Measurements from ENCODE around the gene PALB2. TPM values are rescaled to one million over a fixed set of nuclear protein-coding genes. Genes with fewer than 3 reads are reported as not detected.

Gene PALB2
- total and polyA plus RNA-seq, 9 of the 15 experiments (the other 6 are each of a cell fraction or from before 2014, with no cell fraction given), result 7.0 to 25.8 (median 15.2) TPM

DNA sequence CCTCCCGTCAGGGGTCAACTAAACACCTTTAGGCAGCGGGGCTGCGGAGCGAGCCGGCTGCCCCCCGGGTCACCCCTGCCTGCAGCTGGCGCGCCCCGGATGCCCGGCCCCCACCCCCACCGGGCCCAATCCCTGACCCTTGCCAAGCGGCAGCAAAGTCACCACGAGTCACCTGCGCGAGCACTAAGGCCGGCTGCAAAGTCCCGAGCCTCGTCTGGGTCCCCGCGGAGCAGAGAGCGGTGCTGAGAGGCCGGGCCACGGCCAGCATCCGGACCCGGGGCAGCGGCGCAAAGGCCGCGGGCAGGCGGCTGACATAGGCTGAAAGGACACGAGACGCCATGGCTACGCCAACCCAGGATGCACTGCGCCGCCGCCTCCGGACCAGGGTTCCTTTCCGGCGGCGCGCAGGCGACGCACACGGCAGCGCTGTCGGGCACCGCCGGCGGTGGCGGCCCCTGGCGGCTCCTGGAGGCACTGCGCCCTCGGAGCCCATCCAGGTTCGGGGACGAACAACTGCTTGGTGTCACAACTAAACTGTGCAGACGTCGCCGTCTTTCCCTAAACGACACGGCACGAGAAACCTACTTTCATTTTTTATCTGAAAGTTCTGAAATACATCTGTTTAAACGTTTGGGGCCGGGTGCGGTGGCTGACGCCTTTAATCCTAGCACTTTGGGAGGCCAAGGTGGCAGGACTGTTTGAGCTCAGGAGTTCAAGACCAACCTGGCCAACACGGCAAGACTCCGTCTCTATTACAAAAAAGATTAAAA lies 45.0 kb downstream of the PALB2 start, which contains the start of gene NDUFAB1 (continued):
- TF ChIP-seq PBX2 (CRISPR knock-in tag; IDR thresholded peaks at IDR 0.05; ENCODE audit: low read depth) (no peak), PBX2 (tag; conservative IDR thresholded peaks at IDR 0.05; ENCODE audit: low read depth) (no peak), E2F6 (IDR thresholded peaks at IDR 0.05; ENCODE audit: borderline replicate concordance in 1 of 2, extremely low read depth in 1 of 2, insufficient read depth in 1 of 2, insufficient read length in 1 of 2, low read depth in 1 of 2, low read length in 1 of 2, poor library complexity in 1 of 2, severe bottlenecking in 1 of 2) (peak; percentile 35 to 75), ERF (CRISPR knock-in tag; IDR thresholded peaks at IDR 0.05) (no peak), RBM14 (IDR thresholded peaks at IDR 0.05; ENCODE audit: borderline replicate concordance, insufficient read depth, low read depth, low read length) (no peak), ZNF274 (IDR thresholded peaks at IDR 0.05; ENCODE audit: borderline replicate concordance, low read depth, low read length) (no peak), SMAD3 (CRISPR knock-in tag; conservative IDR thresholded peaks at IDR 0.05) (no peak), RNF2 (IDR thresholded peaks at IDR 0.05) (peak; percentile 22; the same call in 1 of the 2 replicates), ZNF436 (CRISPR knock-in tag; IDR thresholded peaks at IDR 0.05) (no peak), MED1 (CRISPR knock-in tag; IDR thresholded peaks at IDR 0.05; ENCODE audit: borderline replicate concordance) (no peak), SREBF2 (CRISPR knock-in tag; IDR thresholded peaks at IDR 0.05) (no peak), SFPQ (IDR thresholded peaks at IDR 0.05; ENCODE audit: low read depth, low read length) (no peak), ETV5 (CRISPR knock-in tag; IDR thresholded peaks at IDR 0.05; ENCODE audit: low read depth) (peak; percentile 75; the same call in 1 of the 2 replicates), NCOA4 (IDR thresholded peaks at IDR 0.05; ENCODE audit: partially characterized antibody) (no peak), CREM (IDR thresholded peaks at IDR 0.05; ENCODE audit: low read depth) (peak; percentile 93)
- TF ChIP-seq, protein P1, sequence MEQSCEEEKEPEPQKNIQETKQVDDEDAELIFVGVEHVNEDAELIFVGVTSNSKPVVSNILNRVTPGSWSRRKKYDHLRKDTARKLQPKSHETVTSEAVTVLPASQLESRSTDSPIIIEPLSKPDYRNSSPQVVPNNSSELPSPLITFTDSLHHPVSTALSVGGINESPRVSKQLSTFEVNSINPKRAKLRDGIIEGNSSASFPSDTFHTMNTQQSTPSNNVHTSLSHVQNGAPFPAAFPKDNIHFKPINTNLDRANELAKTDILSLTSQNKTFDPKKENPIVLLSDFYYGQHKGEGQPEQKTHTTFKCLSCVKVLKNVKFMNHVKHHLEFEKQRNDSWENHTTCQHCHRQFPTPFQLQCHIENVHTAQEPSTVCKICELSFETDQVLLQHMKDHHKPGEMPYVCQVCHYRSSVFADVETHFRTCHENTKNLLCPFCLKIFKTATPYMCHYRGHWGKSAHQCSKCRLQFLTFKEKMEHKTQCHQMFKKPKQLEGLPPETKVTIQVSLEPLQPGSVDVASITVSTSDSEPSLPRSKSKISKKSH (CRISPR knock-in tag; IDR thresholded peaks at IDR 0.05), result no peak
- TF ChIP-seq, protein P2, sequence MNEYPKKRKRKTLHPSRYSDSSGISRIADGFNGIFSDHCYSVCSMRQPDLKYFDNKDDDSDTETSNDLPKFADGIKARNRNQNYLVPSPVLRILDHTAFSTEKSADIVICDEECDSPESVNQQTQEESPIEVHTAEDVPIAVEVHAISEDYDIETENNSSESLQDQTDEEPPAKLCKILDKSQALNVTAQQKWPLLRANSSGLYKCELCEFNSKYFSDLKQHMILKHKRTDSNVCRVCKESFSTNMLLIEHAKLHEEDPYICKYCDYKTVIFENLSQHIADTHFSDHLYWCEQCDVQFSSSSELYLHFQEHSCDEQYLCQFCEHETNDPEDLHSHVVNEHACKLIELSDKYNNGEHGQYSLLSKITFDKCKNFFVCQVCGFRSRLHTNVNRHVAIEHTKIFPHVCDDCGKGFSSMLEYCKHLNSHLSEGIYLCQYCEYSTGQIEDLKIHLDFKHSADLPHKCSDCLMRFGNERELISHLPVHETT (CRISPR knock-in tag; conservative IDR thresholded peaks at IDR 0.05 in 1 of 2, IDR thresholded peaks at IDR 0.05 in 1 of 2), result peak in 1 of 2 experiments; percentile 57; a peak in 1 of 4 replicates

All from K562 (cell line).